AG04450 (cell line): ENCODE results near the gene PPARG. TPM values are rescaled to one million over a fixed set of nuclear protein-coding genes. Genes with fewer than 3 reads are reported as not detected.
"Not testable (repeated sequence)": the region's sequence is repeated elsewhere in the genome, so short reads cannot be mapped to it uniquely, and the experiment has no call there.

Experiments used
- CTCF ChIA-PET: fragments of 300-600, 350-600 bp; formaldehyde crosslinking; extraction: SDS; loops from one replicate; lab custom pipeline; 2022; ENCODE audit warnings: antibody characterized with exemption, inconsistent platforms; lab: Charles Lee
- POLR2A ChIA-PET: fragments of 350-600 bp; formaldehyde crosslinking; extraction: SDS; loops from one replicate; lab custom pipeline; 2021; ENCODE audit warnings: antibody characterized with exemption, inconsistent platforms; lab: Yijun Ruan, JAX
- DNase-seq: peaks from one replicate; pipeline ENCODE4 v3.0.0-alpha.2; 2011; ENCODE audit warnings: low read depth, low spot score
- H3K27ac ChIP-seq: one replicate; pipeline ENCODE4 v1.5.1; 2012; ENCODE audit warnings: low read depth, low read length, control low read depth
- H3K27me3 ChIP-seq: one replicate; pipeline ENCODE4 v1.6.0; 2012; ENCODE audit warnings: low read length; ENCODE audit not compliant: control insufficient read depth, insufficient read depth
- H3K4me3 ChIP-seq: 2 replicates; pipeline ENCODE4 v1.5.1; 2011; ENCODE audit warnings: mild to moderate bottlenecking, low read depth, low read length, control low read depth
- H3K9me3 ChIP-seq: 2 replicates; pipeline ENCODE4 v1.5.1; 2012; ENCODE audit warnings: low read length; ENCODE audit not compliant: control insufficient read depth, insufficient read depth
- polyA plus RNA-seq: library from polyadenylated mRNA; depleted of rRNA; stranded (reverse); fragments of >200 nt; gene quantifications from 2 replicates; pipeline ENCODE4 v1.2.3, GENCODE V29; 2011
- TF ChIP-seq, protein P1 (sequence below): IDR thresholded peaks from 2 replicates; pipeline ENCODE4 v1.5.1; 2011; ENCODE audit warnings: low read depth, low read length, control low read depth, inconsistent platforms

PPARG gene
- polyA plus RNA-seq, 1 experiment: 33.8 TPM

DNA sequence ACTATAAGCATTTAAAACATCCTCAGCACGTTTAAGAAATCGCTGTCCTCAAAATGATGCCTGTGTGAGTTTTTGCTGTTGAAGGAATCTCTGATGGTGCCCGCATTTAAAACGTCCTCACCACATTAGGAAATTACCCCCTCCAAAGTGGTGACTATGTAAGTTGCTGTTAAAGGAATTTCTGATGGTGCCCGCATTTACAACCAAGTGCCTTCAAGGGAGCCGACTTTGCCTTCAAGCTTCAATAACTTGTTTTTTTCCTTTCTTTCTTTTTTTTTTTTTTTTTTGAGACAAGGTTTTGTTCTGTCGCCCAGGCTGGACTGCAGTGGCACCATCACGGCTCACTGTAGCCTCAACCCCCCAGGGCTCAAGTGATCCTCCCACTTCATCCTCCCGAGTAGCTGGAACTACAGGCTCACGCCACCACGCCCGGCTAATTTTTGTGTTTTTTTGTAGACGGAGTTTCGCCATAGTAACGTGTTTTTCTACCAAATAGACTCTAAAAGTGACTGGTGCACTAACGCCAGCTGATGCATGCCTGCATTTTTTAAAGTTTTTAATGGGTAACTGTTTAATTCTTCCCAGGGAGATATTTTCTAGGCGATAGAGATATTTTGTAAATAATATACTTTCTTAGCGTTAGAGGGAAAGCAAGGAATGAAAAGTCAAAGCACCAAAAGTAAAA is 176.4 kb downstream of the PPARG start:
- ChIA-PET POLR2A (no interaction called here), CTCF (interaction anchor here (1.0 kb wide), 1 partner anchor 14 kb away, joined by 4 read pairs; no protein-coding TSS in a partner anchor)
- no peak overlapping the region for H3K27ac ChIP-seq
- H3K9me3 ChIP-seq: no peaks in the 10 kb centered on the region; the same call in 1 of the 2 replicates
- TF ChIP-seq, protein P1, sequence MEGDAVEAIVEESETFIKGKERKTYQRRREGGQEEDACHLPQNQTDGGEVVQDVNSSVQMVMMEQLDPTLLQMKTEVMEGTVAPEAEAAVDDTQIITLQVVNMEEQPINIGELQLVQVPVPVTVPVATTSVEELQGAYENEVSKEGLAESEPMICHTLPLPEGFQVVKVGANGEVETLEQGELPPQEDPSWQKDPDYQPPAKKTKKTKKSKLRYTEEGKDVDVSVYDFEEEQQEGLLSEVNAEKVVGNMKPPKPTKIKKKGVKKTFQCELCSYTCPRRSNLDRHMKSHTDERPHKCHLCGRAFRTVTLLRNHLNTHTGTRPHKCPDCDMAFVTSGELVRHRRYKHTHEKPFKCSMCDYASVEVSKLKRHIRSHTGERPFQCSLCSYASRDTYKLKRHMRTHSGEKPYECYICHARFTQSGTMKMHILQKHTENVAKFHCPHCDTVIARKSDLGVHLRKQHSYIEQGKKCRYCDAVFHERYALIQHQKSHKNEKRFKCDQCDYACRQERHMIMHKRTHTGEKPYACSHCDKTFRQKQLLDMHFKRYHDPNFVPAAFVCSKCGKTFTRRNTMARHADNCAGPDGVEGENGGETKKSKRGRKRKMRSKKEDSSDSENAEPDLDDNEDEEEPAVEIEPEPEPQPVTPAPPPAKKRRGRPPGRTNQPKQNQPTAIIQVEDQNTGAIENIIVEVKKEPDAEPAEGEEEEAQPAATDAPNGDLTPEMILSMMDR: no peak
- DNase-seq: no peak
- no peak overlapping the region for H3K4me3 ChIP-seq
- H3K27me3 ChIP-seq: peaks cover 5% of the 10 kb centered on the region

DNA sequence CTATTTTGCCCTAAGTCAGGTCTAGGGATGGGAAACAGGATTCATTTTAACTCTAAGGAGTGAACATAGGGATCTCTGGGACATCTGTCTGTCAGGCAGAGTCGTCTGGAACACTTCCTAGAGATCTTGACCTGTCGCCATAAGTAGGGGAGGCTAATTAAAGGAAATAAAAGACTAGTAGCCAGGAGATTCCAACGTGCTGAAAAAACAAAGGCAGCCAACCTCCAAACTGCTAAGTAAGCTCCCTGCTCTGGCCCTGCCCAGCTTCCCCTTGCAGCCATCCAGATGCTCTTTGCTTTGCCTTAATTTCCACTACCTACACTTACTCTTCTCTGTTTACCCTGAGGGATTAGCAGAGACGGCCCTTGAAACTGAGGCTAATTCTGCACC is 177.0 kb downstream of the PPARG start:
- TF ChIP-seq, protein P1: no peak
- H3K4me3 ChIP-seq: no peak overlapping the region
- H3K9me3 ChIP-seq: no peaks in the 10 kb centered on the region; the same call in 1 of the 2 replicates
- H3K27ac ChIP-seq: no peak overlapping the region
- DNase-seq: no peak
- ChIA-PET CTCF (no interaction called here), POLR2A (no interaction called here)
- H3K27me3 ChIP-seq: peaks cover 5% of the 10 kb centered on the region

DNA sequence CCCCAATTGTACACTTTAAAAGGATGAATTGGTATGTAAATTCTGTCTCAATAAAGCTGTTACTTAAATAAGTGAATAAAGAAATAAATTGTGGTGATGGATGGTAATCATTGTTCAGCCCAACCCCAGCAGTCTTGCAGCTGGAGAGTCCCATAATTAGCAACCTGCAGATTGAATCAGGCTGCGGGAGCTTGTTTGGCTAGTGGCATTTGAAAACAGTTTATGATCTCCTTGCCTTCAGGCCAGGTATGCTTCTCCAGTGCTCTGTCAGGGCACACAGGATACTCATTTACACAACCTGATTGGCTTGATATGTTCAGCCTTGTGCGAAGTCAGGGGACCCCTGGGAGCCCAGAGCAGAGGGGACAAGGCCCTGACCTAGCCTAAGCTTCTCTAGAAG is 178.9 kb downstream of the PPARG start:
- TF ChIP-seq, protein P1: no peak
- Histone ChIP-seq H3K27ac (no peak overlapping the region), H3K27me3 (peaks cover 3% of the 10 kb centered on the region), H3K9me3 (no peaks in the 10 kb centered on the region), H3K4me3 (no peak overlapping the region)
- no peak for DNase-seq
- ChIA-PET POLR2A (no interaction called here), CTCF (interaction anchor here (1.0 kb wide), 1 partner anchor 12 kb away, joined by 3 read pairs; no protein-coding TSS in a partner anchor)

DNA sequence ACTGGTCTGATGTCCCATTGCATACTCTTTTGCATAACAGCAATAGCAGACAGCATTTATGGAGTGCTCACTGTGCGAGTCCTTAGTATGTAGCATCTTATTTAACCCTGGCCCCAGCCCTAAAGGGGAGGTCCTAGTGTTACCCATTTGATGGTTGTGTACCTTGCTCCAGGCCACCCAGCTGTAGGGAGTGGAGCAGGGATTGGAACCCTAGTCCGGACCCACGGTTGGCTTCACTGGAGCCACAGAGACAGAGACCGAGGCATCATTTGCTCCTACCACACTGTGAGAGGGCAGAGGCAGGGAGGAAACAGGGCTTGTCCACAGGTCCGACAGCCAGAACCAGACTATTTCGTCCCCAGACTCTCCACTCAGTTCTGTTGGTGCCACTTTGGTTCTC is 179.4 kb downstream of the PPARG start:
- DNase-seq: no peak
- Histone ChIP-seq H3K9me3 (no peaks in the 10 kb centered on the region), H3K27ac (no peak overlapping the region), H3K4me3 (no peak overlapping the region), H3K27me3 (peaks cover 3% of the 10 kb centered on the region)
- TF ChIP-seq, protein P1: no peak
- POLR2A ChIA-PET: no interaction called here
- CTCF ChIA-PET: interaction anchor here (1.0 to 3.4 kb wide), 3 partner anchors 12 to 330 kb away, joined by 3 to 14 read pairs (median 3); no protein-coding TSS in a partner anchor

DNA sequence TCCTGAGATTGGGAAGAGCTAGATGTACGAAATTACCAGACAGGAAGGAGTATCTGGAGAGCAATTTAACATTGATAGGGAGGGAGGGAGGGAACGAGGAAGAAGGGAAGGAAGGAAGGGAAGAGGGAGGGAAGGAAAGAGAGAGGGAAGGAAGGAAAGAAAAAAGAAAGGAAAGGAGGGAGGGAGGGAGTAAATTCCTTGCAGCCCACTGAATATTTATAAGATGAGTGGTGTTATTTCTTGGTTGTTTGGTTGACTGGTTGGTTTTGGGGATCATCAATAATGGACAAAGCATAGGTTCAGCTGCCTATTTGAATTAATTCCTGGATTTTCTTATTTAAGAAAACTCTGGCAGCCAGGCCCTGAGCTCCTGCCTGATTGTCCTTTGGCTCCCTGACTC is 179.9 kb downstream of the PPARG start:
- TF ChIP-seq, protein P1: no peak
- POLR2A ChIA-PET: no interaction called here
- CTCF ChIA-PET: interaction anchor here (1.0 to 3.4 kb wide), 3 partner anchors 16 to 330 kb away, joined by 3 to 14 read pairs (median 3); partner anchors contain the start of gene TSEN2
- no peak for DNase-seq
- no peak overlapping the region for H3K4me3 ChIP-seq
- no peak overlapping the region for H3K27ac ChIP-seq
- no peaks in the 10 kb centered on the region for H3K9me3 ChIP-seq
- H3K27me3 ChIP-seq: peaks cover 3% of the 10 kb centered on the region

DNA sequence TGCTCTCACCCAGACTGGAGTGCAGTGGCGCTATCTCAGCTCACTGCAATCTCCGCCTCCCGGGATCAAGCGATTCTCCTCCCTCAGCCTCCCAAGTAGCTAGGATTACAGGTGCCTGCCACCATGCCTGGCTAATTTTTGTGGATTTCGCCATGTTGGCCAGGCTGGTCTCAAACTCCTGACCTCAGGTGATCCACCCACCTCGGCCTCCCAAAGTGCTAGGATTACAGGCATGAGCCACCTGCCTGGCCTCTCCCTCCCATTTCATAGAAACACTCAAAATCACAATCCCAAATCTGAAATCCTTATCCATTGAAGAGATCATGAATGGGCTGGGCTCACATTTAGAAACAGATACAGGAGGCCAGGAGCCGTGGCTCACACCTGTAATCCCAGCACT is 180.4 kb downstream of the PPARG start:
- DNase-seq, H3K27me3 ChIP-seq, H3K9me3 ChIP-seq, H3K4me3 ChIP-seq, H3K27ac ChIP-seq: not testable (repeated sequence)
- ChIA-PET CTCF (interaction anchor here (1.0 to 3.4 kb wide), 4 partner anchors 11 to 331 kb away, joined by 3 to 19 read pairs (median 8); partner anchors contain the start of gene TSEN2), POLR2A (interaction anchor here (1.4 kb wide), 1 partner anchor 15 kb away, joined by 4 read pairs; the partner anchor contains the start of gene TSEN2)
